ENCODE results near the gene SPAG8. TPM values are rescaled to one million over a fixed set of nuclear protein-coding genes. Genes with fewer than 3 reads are reported as not detected.
A peak's percentile ranks its signal among the peaks of the same experiment; 100 is the strongest.

Gene SPAG8
- total RNA-seq, 1 experiment from 2014 or later: 0.98 TPM

DNA sequence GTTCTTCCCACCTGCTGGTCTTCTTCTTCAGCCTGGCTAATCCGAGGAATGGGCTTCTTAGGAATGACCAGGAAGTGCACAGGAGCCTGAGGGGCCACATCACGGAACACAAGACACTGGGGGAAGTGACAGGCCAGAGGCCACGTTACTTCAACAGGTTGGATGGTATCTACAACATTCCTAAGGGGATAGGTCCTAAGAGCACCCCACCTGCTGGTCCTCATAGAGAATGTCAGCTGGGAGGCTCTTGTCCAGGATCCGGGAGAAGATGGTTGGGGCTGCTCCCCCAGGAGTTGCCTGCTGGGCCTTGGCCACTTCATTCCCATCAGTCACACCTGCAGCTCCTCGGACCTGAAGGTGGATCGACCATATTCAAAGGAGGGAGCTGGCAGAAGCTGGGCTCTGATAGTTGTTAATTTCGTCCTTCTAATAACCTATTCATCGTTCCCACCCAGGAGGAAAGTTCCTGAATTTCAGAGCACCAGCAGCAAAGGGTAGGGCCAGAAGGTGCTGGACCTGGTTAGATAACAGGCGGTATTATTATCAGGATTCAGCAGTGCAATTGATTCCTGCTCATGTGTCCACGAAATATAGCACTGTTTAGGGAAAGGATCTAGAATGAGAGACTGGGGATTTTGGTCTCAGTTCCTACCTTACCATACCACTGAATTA, 1.5 kb upstream of the SPAG8 start:
- peak; percentile 37 for DNase-seq (ENCODE audit: low read depth)

GRCh38 chr9:35811381-35812024, 559 bp downstream of the SPAG8 start:
- DNase-seq (ENCODE audit: low read depth): no peak

- DNase-seq (ENCODE audit: low read depth): no peak
Measured at GRCh38 chr9:35810122-35810521, 1.9 kb downstream of the SPAG8 start.

GRCh38 chr9:35808433-35808832, 3.6 kb downstream of the SPAG8 start:
- DNase-seq (ENCODE audit: low read depth): no peak

- no peak for DNase-seq (ENCODE audit: low read depth)
Measured at GRCh38 chr9:35806101-35806500, 6.0 kb downstream of the SPAG8 start.

GRCh38 chr9:35801328-35802128, 10.5 kb downstream of the SPAG8 start:
- DNase-seq (ENCODE audit: low read depth): no peak

DNA sequence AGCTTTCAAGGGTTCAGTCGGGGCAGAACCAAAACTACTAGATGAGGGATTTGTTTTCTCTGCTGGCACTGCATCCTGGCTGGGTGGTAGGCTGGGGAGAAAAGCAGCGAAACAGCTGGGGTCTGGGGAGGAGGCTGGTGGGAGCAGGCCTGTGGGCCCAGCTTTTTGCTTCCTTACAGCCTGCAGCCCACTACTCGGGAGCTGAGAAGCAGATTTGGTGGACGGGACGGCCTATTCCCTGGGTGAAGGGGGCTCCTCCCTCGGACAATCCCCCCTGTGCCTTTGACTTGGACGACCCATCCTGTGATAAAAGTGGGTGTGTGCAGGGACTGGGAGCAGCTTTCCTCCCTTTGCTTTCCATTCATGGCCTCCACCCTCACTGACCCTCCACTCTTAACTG, 11.5 kb downstream of the SPAG8 start:
- no peak for DNase-seq (ENCODE audit: low read depth)

GRCh38 chr9:35798658-35799374, 13.2 kb downstream of the SPAG8 start:
- DNase-seq (ENCODE audit: low read depth): peak; percentile 55

DNA sequence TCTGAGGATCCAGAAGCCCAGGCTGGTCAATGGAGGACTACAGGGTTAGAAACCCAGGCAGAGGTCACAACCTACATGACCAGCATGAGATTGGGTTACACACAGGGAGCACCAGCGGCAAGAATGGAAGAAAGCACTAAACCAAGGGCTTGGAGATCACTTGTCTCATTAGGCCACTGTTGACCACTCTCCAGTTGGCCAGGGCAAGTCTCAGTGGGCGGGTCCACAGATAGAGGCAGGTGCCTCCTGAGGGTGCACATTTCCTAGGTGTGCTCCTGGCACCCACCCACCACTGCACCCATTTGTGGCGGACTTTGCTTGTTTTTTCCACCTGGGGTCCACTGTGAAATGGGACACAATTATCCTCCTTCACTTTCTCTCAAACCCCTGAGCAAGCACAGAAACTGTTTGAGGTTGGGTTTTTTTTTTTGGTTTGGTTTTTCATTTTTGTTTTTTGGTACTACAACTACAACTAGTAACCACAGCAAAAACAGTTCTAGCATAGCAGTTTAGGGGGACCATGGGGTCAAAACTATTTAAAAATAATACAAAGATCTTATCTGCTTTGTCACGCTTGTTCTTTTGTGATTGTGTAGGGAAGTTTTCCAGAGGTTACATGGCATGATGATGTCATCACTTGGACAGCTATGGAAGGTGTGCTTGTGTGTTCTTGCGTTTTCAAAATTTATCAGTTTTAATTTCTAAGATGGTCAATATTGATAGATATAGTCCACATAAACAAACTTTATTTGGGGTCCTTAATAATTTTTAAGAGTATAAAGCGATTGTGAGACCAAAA, 14.6 kb downstream of the SPAG8 start:
- DNase-seq (ENCODE audit: low read depth): no peak

DNA sequence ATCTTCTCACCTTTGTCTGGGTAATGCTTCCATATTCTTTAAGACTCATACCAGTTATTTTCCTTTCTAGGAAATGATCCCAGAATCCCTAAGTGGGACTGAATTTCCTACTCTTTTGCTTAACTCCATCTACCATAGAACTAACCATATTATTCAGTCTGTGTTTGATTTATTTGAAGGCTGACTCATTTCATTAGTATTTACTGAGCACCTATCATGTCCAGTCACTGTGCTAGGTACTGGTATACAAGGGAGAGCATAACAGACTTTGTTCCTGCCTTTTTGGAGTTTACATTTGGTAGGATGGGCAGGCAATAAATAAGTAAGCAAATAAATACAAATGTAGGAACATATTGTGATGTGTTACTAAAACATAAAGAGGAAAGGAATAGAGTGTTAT, 16.4 kb downstream of the SPAG8 start:
- DNase-seq (ENCODE audit: low read depth): no peak

DNA sequence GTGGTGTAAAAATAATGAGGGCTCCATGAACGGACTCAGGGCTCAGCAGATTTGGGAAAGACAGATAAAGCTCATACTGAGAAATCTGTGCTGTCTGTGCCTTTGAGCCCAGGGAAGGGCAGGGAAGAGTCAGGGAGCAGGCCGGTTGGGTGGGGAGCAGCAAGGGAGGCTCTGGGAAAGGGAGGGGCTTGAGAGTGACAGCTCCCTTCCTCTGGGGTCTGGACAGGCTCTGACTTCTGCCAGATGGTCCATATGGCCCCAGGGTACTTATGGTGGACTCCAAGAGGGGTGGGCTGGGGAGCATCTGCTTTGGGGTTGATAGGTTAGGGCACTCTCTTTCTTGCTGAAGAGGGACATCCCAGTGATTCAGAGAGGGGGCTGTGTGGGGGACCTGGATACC, 18.6 kb downstream of the SPAG8 start:
- DNase-seq (ENCODE audit: low read depth): no peak

- DNase-seq (ENCODE audit: low read depth): no peak
Measured at GRCh38 chr9:35792826-35793225, 19.2 kb downstream of the SPAG8 start.

- DNase-seq (ENCODE audit: low read depth): no peak
Measured at GRCh38 chr9:35792024-35792813, 19.8 kb downstream of the SPAG8 start.

DNA sequence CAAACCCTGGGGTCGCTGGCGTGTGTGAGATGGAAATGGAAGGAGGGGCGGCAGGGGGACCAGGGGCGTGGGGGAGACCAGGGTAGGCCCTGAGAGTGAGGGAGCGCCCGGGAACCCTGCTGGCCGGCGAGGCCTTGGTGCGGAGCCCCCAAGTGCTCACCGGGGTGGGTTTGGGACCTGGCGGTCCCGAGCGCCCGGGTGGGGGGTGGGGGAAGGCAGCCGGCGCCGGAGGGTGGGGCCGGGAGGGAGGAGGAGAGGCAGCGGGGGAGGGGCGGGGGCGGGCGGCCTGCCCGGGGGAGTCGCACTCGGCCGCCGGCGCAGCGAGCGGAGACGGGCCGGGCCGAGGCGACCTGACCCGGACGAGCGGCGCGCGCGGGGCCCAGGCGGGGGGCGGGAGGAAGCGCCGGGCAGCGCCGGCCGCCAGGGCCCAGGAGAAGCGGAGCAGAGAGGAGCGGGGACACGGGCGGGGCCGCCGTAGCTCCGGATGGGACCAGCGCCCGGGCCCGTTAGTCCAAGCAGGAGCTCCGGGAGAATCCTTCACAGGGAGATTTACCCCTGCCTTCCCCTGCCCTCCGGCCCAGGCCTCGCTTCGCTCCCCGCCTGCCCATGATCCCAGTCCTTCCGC, 20.7 kb downstream of the SPAG8 start, which contains the start of gene NPR2:
Gene NPR2 (plus strand): TSS at position 295 of the 625 bp plus-strand sequence. CDS start 818 bp downstream, outside the sequence.
- peak; percentile 34 for DNase-seq (ENCODE audit: low read depth)

DNA sequence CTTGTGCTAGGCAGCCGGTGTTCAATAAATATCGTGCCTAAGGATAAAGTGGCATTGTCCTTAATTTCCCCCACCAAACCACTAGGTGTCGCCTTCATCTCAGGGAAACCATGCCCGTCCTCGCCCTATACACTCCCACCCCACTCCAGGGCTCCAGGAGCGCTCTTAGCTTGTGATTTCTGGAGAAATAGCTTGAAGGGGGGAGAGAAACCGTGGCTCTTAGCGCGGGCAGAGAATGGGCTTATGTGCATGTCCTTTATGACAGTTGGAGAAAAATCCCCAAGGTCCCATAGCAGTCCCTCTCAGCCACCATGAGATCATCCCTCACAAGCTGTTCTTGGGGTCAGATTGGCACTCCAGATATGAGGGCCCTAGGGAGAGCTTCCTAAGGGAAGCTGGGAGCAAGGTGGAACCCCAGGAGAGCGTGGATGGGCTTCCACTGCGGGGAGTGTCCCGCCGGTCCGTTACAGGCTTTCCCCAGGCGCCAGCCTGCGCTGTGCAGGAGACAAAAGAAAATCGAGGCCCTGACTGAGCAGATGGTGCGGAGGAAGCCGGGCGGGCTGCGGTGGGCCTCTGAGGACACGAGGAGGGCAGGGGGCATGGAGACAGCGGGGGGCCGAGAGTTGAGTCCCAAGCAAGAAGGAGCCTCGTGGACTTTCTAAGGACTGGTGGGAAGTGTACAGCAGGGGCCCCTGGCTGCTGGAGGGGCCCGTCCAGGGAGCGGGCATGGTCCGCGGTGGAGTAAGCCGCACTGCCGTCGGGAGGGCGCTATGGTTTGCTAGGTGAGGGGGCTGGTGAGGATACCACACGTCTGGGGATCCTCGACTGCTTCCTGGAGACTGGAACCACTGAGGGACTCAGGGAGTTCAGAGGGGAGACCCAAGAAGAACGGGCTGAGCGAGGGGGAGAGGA, 21.4 kb downstream of the SPAG8 start:
- DNase-seq (ENCODE audit: low read depth): peak; percentile 86

DNA sequence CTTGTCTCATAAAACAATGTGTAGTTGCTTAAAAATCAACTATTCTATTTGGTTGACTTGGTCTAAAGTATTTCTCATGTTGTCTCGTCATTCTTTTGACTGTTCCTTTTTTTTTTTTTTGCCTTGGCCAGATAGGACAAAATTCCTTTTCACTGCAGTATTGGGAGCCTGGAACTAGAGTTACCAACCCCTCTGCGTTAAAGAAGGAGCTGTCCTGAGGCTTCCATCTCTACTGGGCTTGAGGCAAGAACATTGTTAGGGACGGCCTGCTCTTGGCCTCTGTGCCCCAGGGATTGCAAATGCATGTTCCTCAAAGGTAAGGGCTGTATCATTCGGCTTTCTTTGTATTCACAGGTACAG, 22.1 kb downstream of the SPAG8 start:
- DNase-seq (ENCODE audit: low read depth): no peak

- DNase-seq (ENCODE audit: low read depth): no peak
Measured at GRCh38 chr9:35789541-35789940, 22.5 kb downstream of the SPAG8 start.

- no peak for DNase-seq (ENCODE audit: low read depth)
Measured at GRCh38 chr9:35783418-35783817, 28.6 kb downstream of the SPAG8 start.

GRCh38 chr9:35781066-35781465, 31.0 kb downstream of the SPAG8 start:
- no peak for DNase-seq (ENCODE audit: low read depth)
